GM19395 (cell line): ENCODE data around the gene OR8A1.

Source experiments
- ATAC-seq: cut with Tn5 transposase; IDR thresholded peaks from one replicate; pipeline ENCODE4 v1.9.1; 2021; ENCODE audit warnings: mild to moderate bottlenecking, moderate library complexity; ENCODE audit not compliant: unreplicated experiment

Gene OR8A1

GRCh38 chr11:124569697-124570096 is at the start of gene OR8A1:
TSS of gene OR8A1 (plus strand) at chr11:124569997. CDS start at chr11:124570120, 123 bp downstream.
- no peak for ATAC-seq

GRCh38 chr11:124520550-124520854 is 49.3 kb upstream of the OR8A1 start:
- no peak for ATAC-seq

GRCh38 chr11:124533626-124534025 is 36.2 kb upstream of the OR8A1 start:
- no peak for ATAC-seq

GRCh38 chr11:124534051-124534450 is 35.7 kb upstream of the OR8A1 start:
- no peak for ATAC-seq

GRCh38 chr11:124535552-124536232 is 34.1 kb upstream of the OR8A1 start:
- no peak for ATAC-seq

GRCh38 chr11:124536520-124536919 is 33.3 kb upstream of the OR8A1 start:
- no peak for ATAC-seq

GRCh38 chr11:124538019-124538418 is 31.8 kb upstream of the OR8A1 start:
- no peak for ATAC-seq

- no peak for ATAC-seq
Measured at GRCh38 chr11:124541204-124541603, 28.6 kb upstream of the OR8A1 start.

GRCh38 chr11:124543145-124543544 is 26.7 kb upstream of the OR8A1 start:
- no peak for ATAC-seq

GRCh38 chr11:124543554-124543953 is 26.2 kb upstream of the OR8A1 start, which contains the start of gene OR8B12:
TSS of gene OR8B12 (minus strand) at chr11:124543654. CDS start at chr11:124543654, 0 bp downstream.
- ATAC-seq, result no peak

- no peak for ATAC-seq
Measured at GRCh38 chr11:124551189-124551588, 18.6 kb upstream of the OR8A1 start.

GRCh38 chr11:124551987-124552386 is 17.8 kb upstream of the OR8A1 start:
- no peak for ATAC-seq

- ATAC-seq, result no peak
Measured at GRCh38 chr11:124556828-124557227, 13.0 kb upstream of the OR8A1 start.

- ATAC-seq, result no peak
Measured at GRCh38 chr11:124570160-124570559, 363 bp downstream of the OR8A1 start.

- ATAC-seq, result no peak
Measured at GRCh38 chr11:124577716-124578427, 8.1 kb downstream of the OR8A1 start.

- no peak for ATAC-seq
Measured at GRCh38 chr11:124578761-124579160, 9.0 kb downstream of the OR8A1 start.

GRCh38 chr11:124581817-124582216 is 12.0 kb downstream of the OR8A1 start:
- ATAC-seq, result no peak

- ATAC-seq, result no peak
Measured at GRCh38 chr11:124582565-124582964, 12.8 kb downstream of the OR8A1 start.

- no peak for ATAC-seq
Measured at GRCh38 chr11:124583781-124584180, 14.0 kb downstream of the OR8A1 start.

- ATAC-seq, result no peak
Measured at GRCh38 chr11:124584681-124585372, 15.0 kb downstream of the OR8A1 start.

GRCh38 chr11:124586238-124586860 is 16.6 kb downstream of the OR8A1 start:
- peak; percentile 62 for ATAC-seq
